Measurements from ENCODE around the gene MACROH2A2. TPM values are rescaled to one million over a fixed set of nuclear protein-coding genes. Genes with fewer than 3 reads are reported as not detected.
"Not testable (repeated sequence)": the region's sequence is repeated elsewhere in the genome, so short reads cannot be mapped to it uniquely, and the experiment has no call there.

MACROH2A2 gene
- total RNA-seq, 1 experiment from 2014 or later: 47.4 TPM

GRCh38 chr10:70080789-70081188 is 28.1 kb downstream of the MACROH2A2 start:
- not testable (repeated sequence) for H3K4me3 ChIP-seq (ENCODE audit: insufficient read depth, low read depth, low read length); H3K36me3 ChIP-seq (replicated peaks; ENCODE audit: control insufficient read depth, insufficient read depth, low read length); H3K27me3 ChIP-seq (ENCODE audit: control insufficient read depth, insufficient read depth, low read length); DNase-seq

- H3K36me3 ChIP-seq (replicated peaks; ENCODE audit: control insufficient read depth, insufficient read depth, low read length): no peaks in the 10 kb centered on the region
- DNase-seq: no peak
- H3K4me3 ChIP-seq (ENCODE audit: insufficient read depth, low read depth, low read length): no peak overlapping the region
- H3K27me3 ChIP-seq (ENCODE audit: control insufficient read depth, insufficient read depth, low read length): no peaks in the 10 kb centered on the region
These were observed 31.5 kb downstream of the MACROH2A2 start for GRCh38 chr10:70084189-70084588.

GRCh38 chr10:70085975-70086613 is 33.4 kb downstream of the MACROH2A2 start:
- H3K4me3 ChIP-seq (ENCODE audit: insufficient read depth, low read depth, low read length): no peak overlapping the region
- H3K36me3 ChIP-seq (replicated peaks; ENCODE audit: control insufficient read depth, insufficient read depth, low read length): no peaks in the 10 kb centered on the region
- no peak for DNase-seq
- no peaks in the 10 kb centered on the region for H3K27me3 ChIP-seq (ENCODE audit: control insufficient read depth, insufficient read depth, low read length)

- H3K4me3 ChIP-seq (ENCODE audit: insufficient read depth, low read depth, low read length): no peak overlapping the region
- DNase-seq: no peak
- no peaks in the 10 kb centered on the region for H3K36me3 ChIP-seq (replicated peaks; ENCODE audit: control insufficient read depth, insufficient read depth, low read length)
- no peaks in the 10 kb centered on the region for H3K27me3 ChIP-seq (ENCODE audit: control insufficient read depth, insufficient read depth, low read length)
These were observed 35.1 kb downstream of the MACROH2A2 start for GRCh38 chr10:70087616-70088307.

- no peak overlapping the region for H3K4me3 ChIP-seq (ENCODE audit: insufficient read depth, low read depth, low read length)
- no peak for DNase-seq
- H3K36me3 ChIP-seq (replicated peaks; ENCODE audit: control insufficient read depth, insufficient read depth, low read length): no peaks in the 10 kb centered on the region
- H3K27me3 ChIP-seq (ENCODE audit: control insufficient read depth, insufficient read depth, low read length): no peaks in the 10 kb centered on the region
These were observed 35.7 kb downstream of the MACROH2A2 start for GRCh38 chr10:70088308-70088698.

GRCh38 chr10:70090013-70090412 is 37.4 kb downstream of the MACROH2A2 start:
- DNase-seq: no peak
- H3K4me3 ChIP-seq (ENCODE audit: insufficient read depth, low read depth, low read length): no peak overlapping the region
- H3K36me3 ChIP-seq (replicated peaks; ENCODE audit: control insufficient read depth, insufficient read depth, low read length): no peaks in the 10 kb centered on the region
- H3K27me3 ChIP-seq (ENCODE audit: control insufficient read depth, insufficient read depth, low read length): no peaks in the 10 kb centered on the region

GRCh38 chr10:70090951-70091350 is 38.3 kb downstream of the MACROH2A2 start:
- H3K4me3 ChIP-seq (ENCODE audit: insufficient read depth, low read depth, low read length): no peak overlapping the region

GRCh38 chr10:70092389-70092718 is 39.7 kb downstream of the MACROH2A2 start:
- Histone ChIP-seq H3K27me3 (ENCODE audit: control insufficient read depth, insufficient read depth, low read length) (no peaks in the 10 kb centered on the region), H3K36me3 (replicated peaks; ENCODE audit: control insufficient read depth, insufficient read depth, low read length) (no peaks in the 10 kb centered on the region), H3K4me3 (ENCODE audit: insufficient read depth, low read depth, low read length) (no peak overlapping the region)
- no peak for DNase-seq

More at GRCh38 chr10:70090951-70091350, 38.3 kb downstream of the MACROH2A2 start:
- DNase-seq: no peak
- Histone ChIP-seq H3K27me3 (ENCODE audit: control insufficient read depth, insufficient read depth, low read length) (no peaks in the 10 kb centered on the region), H3K36me3 (replicated peaks; ENCODE audit: control insufficient read depth, insufficient read depth, low read length) (no peaks in the 10 kb centered on the region)

- no peaks in the 10 kb centered on the region for H3K27me3 ChIP-seq (ENCODE audit: control insufficient read depth, insufficient read depth, low read length)
- DNase-seq: no peak
- H3K4me3 ChIP-seq (ENCODE audit: insufficient read depth, low read depth, low read length): no peak overlapping the region
- no peaks in the 10 kb centered on the region for H3K36me3 ChIP-seq (replicated peaks; ENCODE audit: control insufficient read depth, insufficient read depth, low read length)
These were observed 40.8 kb downstream of the MACROH2A2 start for GRCh38 chr10:70093335-70093944.

GRCh38 chr10:70094250-70094649 is 41.6 kb downstream of the MACROH2A2 start:
- H3K36me3 ChIP-seq (replicated peaks; ENCODE audit: control insufficient read depth, insufficient read depth, low read length): no peaks in the 10 kb centered on the region
- H3K27me3 ChIP-seq (ENCODE audit: control insufficient read depth, insufficient read depth, low read length): no peaks in the 10 kb centered on the region
- DNase-seq: no peak
- H3K4me3 ChIP-seq (ENCODE audit: insufficient read depth, low read depth, low read length): no peak overlapping the region

- H3K36me3 ChIP-seq (replicated peaks; ENCODE audit: control insufficient read depth, insufficient read depth, low read length): no peaks in the 10 kb centered on the region
- DNase-seq: no peak
- H3K27me3 ChIP-seq (ENCODE audit: control insufficient read depth, insufficient read depth, low read length): no peaks in the 10 kb centered on the region
These were observed 43.5 kb downstream of the MACROH2A2 start for GRCh38 chr10:70096016-70096704.

GRCh38 chr10:70096705-70097420 is 44.2 kb downstream of the MACROH2A2 start:
- DNase-seq: no peak
- Histone ChIP-seq H3K4me3 (ENCODE audit: insufficient read depth, low read depth, low read length) (no peak overlapping the region), H3K27me3 (ENCODE audit: control insufficient read depth, insufficient read depth, low read length) (no peaks in the 10 kb centered on the region), H3K36me3 (replicated peaks; ENCODE audit: control insufficient read depth, insufficient read depth, low read length) (no peaks in the 10 kb centered on the region)

More at GRCh38 chr10:70096016-70096704, 43.5 kb downstream of the MACROH2A2 start:
- H3K4me3 ChIP-seq (ENCODE audit: insufficient read depth, low read depth, low read length): no peak overlapping the region

GRCh38 chr10:70097459-70097858 is 44.8 kb downstream of the MACROH2A2 start:
- DNase-seq: no peak
- no peak overlapping the region for H3K4me3 ChIP-seq (ENCODE audit: insufficient read depth, low read depth, low read length)
- no peaks in the 10 kb centered on the region for H3K27me3 ChIP-seq (ENCODE audit: control insufficient read depth, insufficient read depth, low read length)
- no peaks in the 10 kb centered on the region for H3K36me3 ChIP-seq (replicated peaks; ENCODE audit: control insufficient read depth, insufficient read depth, low read length)

- DNase-seq: no peak
- H3K36me3 ChIP-seq (replicated peaks; ENCODE audit: control insufficient read depth, insufficient read depth, low read length): no peaks in the 10 kb centered on the region
- no peaks in the 10 kb centered on the region for H3K27me3 ChIP-seq (ENCODE audit: control insufficient read depth, insufficient read depth, low read length)
- H3K4me3 ChIP-seq (ENCODE audit: insufficient read depth, low read depth, low read length): no peak overlapping the region
These were observed 45.6 kb downstream of the MACROH2A2 start for GRCh38 chr10:70098271-70098670.

All from H7 (cell line).